ENCODE results near the gene PLSCR5. TPM values are rescaled to one million over a fixed set of nuclear protein-coding genes. Genes with fewer than 3 reads are reported as not detected.

Gene PLSCR5
- total RNA-seq, 6 experiments from 2014 or later: not detected

DNA sequence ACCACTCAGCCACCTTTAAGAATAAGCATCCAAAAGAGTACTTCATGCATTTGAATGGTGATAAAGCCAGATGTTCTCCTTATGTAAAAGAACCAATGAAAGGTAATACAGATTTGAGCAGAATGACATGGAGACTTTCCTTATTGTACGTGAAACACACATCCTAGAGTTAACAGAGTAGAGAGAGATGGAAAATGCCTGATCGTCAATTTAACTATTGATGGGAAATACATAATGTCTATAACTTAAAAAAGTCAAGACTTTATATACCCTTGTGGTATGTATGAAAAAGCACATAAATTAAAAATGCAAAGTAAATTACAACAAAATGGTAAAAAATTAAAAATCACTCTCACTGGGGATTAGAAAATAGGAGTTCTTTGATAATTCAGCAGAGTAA, 31.7 kb upstream of the PLSCR5 start:
- no peaks in the 10 kb centered on the region for H3K4me1 ChIP-seq
- no peaks in the 10 kb centered on the region for H3K36me3 ChIP-seq
- TF ChIP-seq CTCF (IDR thresholded peaks at IDR 0.05): no peak
- no peak for TF ChIP-seq POLR2A (IDR thresholded peaks at IDR 0.05)
- ATAC-seq: no peak
- H3K9me3 ChIP-seq: no peaks in the 10 kb centered on the region
- no peaks in the 10 kb centered on the region for H3K27me3 ChIP-seq
- no peak overlapping the region for H3K4me3 ChIP-seq
- DNase-seq: no peak
- intact Hi-C loops (cut with DNase I): no loop called here
- WGBS (ENCODE audit: insufficient coverage, low coverage, low lambda C conversion rate, missing lambda C conversion rate): 73% methylated on average over 2 of the region's 2 CpGs
- H3K27ac ChIP-seq: no peak overlapping the region

- Histone ChIP-seq H3K27me3 (no peaks in the 10 kb centered on the region), H3K4me3 (no peak overlapping the region), H3K4me1 (no peaks in the 10 kb centered on the region), H3K9me3 (no peaks in the 10 kb centered on the region), H3K27ac (no peak overlapping the region), H3K36me3 (no peaks in the 10 kb centered on the region)
- 53% methylated on average over 3 of the region's 3 CpGs for WGBS (ENCODE audit: insufficient coverage, low coverage, low lambda C conversion rate, missing lambda C conversion rate)
- TF ChIP-seq CTCF (IDR thresholded peaks at IDR 0.05): no peak
- TF ChIP-seq POLR2A (IDR thresholded peaks at IDR 0.05): no peak
- no peak for DNase-seq
- intact Hi-C loops (cut with DNase I): no loop called here
- ATAC-seq: no peak
These were observed 29.2 kb upstream of the PLSCR5 start for GRCh38 chr3:146634346-146634745.

GRCh38 chr3:146628671-146629070, 23.5 kb upstream of the PLSCR5 start:
- no peaks in the 10 kb centered on the region for H3K27me3 ChIP-seq
- ATAC-seq (no peak), DNase-seq (no peak)
- TF ChIP-seq CTCF (IDR thresholded peaks at IDR 0.05): no peak
- H3K4me1 ChIP-seq: no peaks in the 10 kb centered on the region
- no peak overlapping the region for H3K27ac ChIP-seq
- H3K4me3 ChIP-seq: no peak overlapping the region
- no peaks in the 10 kb centered on the region for H3K9me3 ChIP-seq
- intact Hi-C loops (cut with DNase I): no loop called here
- no peaks in the 10 kb centered on the region for H3K36me3 ChIP-seq

DNA sequence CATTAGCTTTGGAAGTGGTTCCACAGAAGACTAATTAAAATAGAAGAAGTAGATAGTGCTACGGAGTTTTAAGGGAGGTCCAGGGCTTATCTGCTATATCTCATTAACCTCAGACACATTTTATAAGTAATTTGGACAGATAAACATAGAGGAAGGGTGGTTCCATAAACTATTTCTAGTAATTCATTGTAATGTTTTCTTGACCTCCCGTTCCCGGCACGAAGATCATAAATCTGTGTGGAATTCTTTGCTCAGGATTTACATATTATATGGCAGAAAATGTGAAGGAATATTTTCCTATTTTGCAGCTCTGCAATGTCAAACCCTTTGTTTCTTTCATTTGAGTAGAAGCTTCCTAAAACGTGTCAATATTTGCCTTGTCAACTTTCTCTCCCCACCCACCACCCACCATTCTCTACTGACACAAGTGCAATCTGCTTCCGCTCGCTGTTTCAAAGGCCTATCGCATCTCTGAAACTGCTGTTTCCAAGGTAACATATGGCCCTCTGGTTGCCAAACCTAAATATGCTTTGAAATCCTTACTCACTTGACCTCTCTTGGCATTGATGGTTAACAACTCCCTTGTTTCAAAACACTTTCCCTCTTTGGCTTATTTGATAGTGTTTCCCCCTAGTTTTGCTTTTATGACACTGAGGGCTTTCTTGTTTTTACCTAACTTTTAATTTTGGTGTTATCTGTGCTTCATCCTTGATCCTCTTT, 21.4 kb upstream of the PLSCR5 start:
- H3K9me3 ChIP-seq: no peaks in the 10 kb centered on the region
- H3K27me3 ChIP-seq: no peaks in the 10 kb centered on the region
- TF ChIP-seq POLR2A (IDR thresholded peaks at IDR 0.05) (no peak), CTCF (IDR thresholded peaks at IDR 0.05) (no peak)
- ATAC-seq: no peak
- no peak overlapping the region for H3K27ac ChIP-seq
- H3K4me1 ChIP-seq: no peaks in the 10 kb centered on the region
- no peak overlapping the region for H3K4me3 ChIP-seq
- DNase-seq: no peak
- WGBS (ENCODE audit: insufficient coverage, low coverage, low lambda C conversion rate, missing lambda C conversion rate): 75% methylated on average over 8 of the region's 8 CpGs
- intact Hi-C loops (cut with DNase I): no loop called here
- no peaks in the 10 kb centered on the region for H3K36me3 ChIP-seq
